Parietal lobe (tissue), 2 donors: Measurements from ENCODE around the gene TAF5L. TPM values are rescaled to one million over a fixed set of nuclear protein-coding genes. Genes with fewer than 3 reads are reported as not detected.

Source experiments
- small RNA-seq: library from RNA; depleted of rRNA; stranded (forward); fragments of <200 nt; gene quantifications from one replicate; pipeline ENCODE3, GENCODE V24; 2014; ENCODE audit warnings: low replicate concordance
- total RNA-seq: library from RNA; depleted of rRNA; stranded (reverse); fragments of >200 nt; gene quantifications from one replicate; pipeline ENCODE4 v1.2.3, GENCODE V29; 2014

TAF5L gene
- total RNA-seq, result 26.6 TPM

GRCh38 chr1:229625915-229626831, at the start of gene TAF5L, which contains the start of gene URB2:
Gene TAF5L (minus strand): TSS chr1:229626122. CDS start chr1:229614482, 11,640 bp downstream.
Gene URB2 (plus strand): TSS chr1:229626247. CDS start chr1:229627634, 1,387 bp downstream.

GRCh38 chr1:229558460-229559335, 67.2 kb downstream of the TAF5L start, which contains the start of gene ABCB10:
Gene ABCB10 (minus strand): TSS chr1:229558707. CDS start chr1:229558652, 55 bp downstream.

Small RNA genes within 50 kb of the gene (small RNA-seq; reads per million reads assigned to genes)
- gene HMGN2P19, result not detected
- not detected for gene RNA5SP78

Other genes starting within 250 kb of the TAF5L start
- 1.6 TPM for gene ACTA1, start 192.0 kb downstream of the TAF5L start, total RNA-seq
- 64.2 TPM for gene NUP133, start 117.8 kb downstream of the TAF5L start, total RNA-seq
- gene ABCB10, start 67.4 kb downstream of the TAF5L start, total RNA-seq, result 22.5 TPM
- 19.1 TPM for gene URB2, start 125 bp upstream of the TAF5L start, total RNA-seq